ENCODE measurements around the gene TCFL5.

TCFL5 gene

GRCh38 chr20:62837790-62838127, 23.9 kb downstream of the TCFL5 start:
- in situ Hi-C loops (cut with MboI; ENCODE audit: low sequenced_read_pairs) = no loop called here

GRCh38 chr20:62836967-62837490, 24.6 kb downstream of the TCFL5 start:
- in situ Hi-C loops (cut with MboI; ENCODE audit: low sequenced_read_pairs) = no loop called here

- in situ Hi-C loops (cut with MboI; ENCODE audit: low sequenced_read_pairs) = no loop called here
Measured at GRCh38 chr20:62835931-62836861, 25.4 kb downstream of the TCFL5 start.

- in situ Hi-C loops (cut with MboI; ENCODE audit: low sequenced_read_pairs) = no loop called here
Measured at GRCh38 chr20:62834967-62835730, 26.5 kb downstream of the TCFL5 start.

- in situ Hi-C loops (cut with MboI; ENCODE audit: low sequenced_read_pairs) = no loop called here
Measured at GRCh38 chr20:62832951-62833391, 28.7 kb downstream of the TCFL5 start.

- in situ Hi-C loops (cut with MboI; ENCODE audit: low sequenced_read_pairs) = no loop called here
Measured at GRCh38 chr20:62832212-62832922, 29.3 kb downstream of the TCFL5 start.

- in situ Hi-C loops (cut with MboI; ENCODE audit: low sequenced_read_pairs) = no loop called here
Measured at GRCh38 chr20:62831854-62832211, 29.8 kb downstream of the TCFL5 start.

GRCh38 chr20:62831361-62831788, 30.2 kb downstream of the TCFL5 start:
- in situ Hi-C loops (cut with MboI; ENCODE audit: low sequenced_read_pairs) = no loop called here

- in situ Hi-C loops (cut with MboI; ENCODE audit: low sequenced_read_pairs) = no loop called here
Measured at GRCh38 chr20:62830821-62831220, 30.8 kb downstream of the TCFL5 start.

GRCh38 chr20:62830251-62830650, 31.4 kb downstream of the TCFL5 start:
- in situ Hi-C loops (cut with MboI; ENCODE audit: low sequenced_read_pairs) = no loop called here

GRCh38 chr20:62829231-62830230, 32.1 kb downstream of the TCFL5 start:
- in situ Hi-C loops (cut with MboI; ENCODE audit: low sequenced_read_pairs) = no loop called here

GRCh38 chr20:62828511-62829230, 33.0 kb downstream of the TCFL5 start:
- in situ Hi-C loops (cut with MboI; ENCODE audit: low sequenced_read_pairs) = no loop called here

GRCh38 chr20:62828051-62828450, 33.6 kb downstream of the TCFL5 start:
- in situ Hi-C loops (cut with MboI; ENCODE audit: low sequenced_read_pairs) = no loop called here

GRCh38 chr20:62827311-62828038, 34.1 kb downstream of the TCFL5 start:
- in situ Hi-C loops (cut with MboI; ENCODE audit: low sequenced_read_pairs) = no loop called here

- in situ Hi-C loops (cut with MboI; ENCODE audit: low sequenced_read_pairs) = no loop called here
Measured at GRCh38 chr20:62826646-62827310, 34.8 kb downstream of the TCFL5 start.

- in situ Hi-C loops (cut with MboI; ENCODE audit: low sequenced_read_pairs) = no loop called here
Measured at GRCh38 chr20:62825986-62826645, 35.5 kb downstream of the TCFL5 start.

- in situ Hi-C loops (cut with MboI; ENCODE audit: low sequenced_read_pairs) = no loop called here
Measured at GRCh38 chr20:62825333-62825985, 36.2 kb downstream of the TCFL5 start.
